Measurements from ENCODE around the gene GSTM3. TPM values are rescaled to one million over a fixed set of nuclear protein-coding genes. Genes with fewer than 3 reads are reported as not detected.

GSTM3 gene
- total and polyA plus RNA-seq, 9 of the 15 experiments (the other 6 are each of a cell fraction or from before 2014, with no cell fraction given): 3.9 to 24.5 (median 9.4) TPM

GRCh38 chr1:109726728-109727373, 14.0 kb downstream of the GSTM3 start:
- Histone ChIP-seq H4K20me1 (replicated peaks; ENCODE audit: control insufficient read depth, insufficient read depth, low read length) (no peaks in the 10 kb centered on the region), H2AFZ (ENCODE audit: low read depth, low read length) (no peak overlapping the region), H3K27me3 (ENCODE audit: control insufficient read depth in 2 of 2, insufficient read depth in 2 of 2, low read length in 2 of 2) (peaks cover 0 to 6% of the 10 kb centered on the region in 2 experiments; a peak in 1 of 5 replicates), H3K4me2 (ENCODE audit: insufficient read depth, low read length) (no peak overlapping the region), H3K9ac (ENCODE audit: insufficient read depth in 1 of 2, low read depth in 2 of 2, low read length in 2 of 2) (no peak overlapping the region), H3K4me3 (no peak overlapping the region), H3K79me2 (ENCODE audit: control insufficient read depth, insufficient read depth, low read length) (no peaks in the 10 kb centered on the region), H3K4me1 (replicated peaks in 1 of 2; ENCODE audit: control insufficient read depth in 2 of 2, insufficient read depth in 2 of 2, low read length in 2 of 2) (peaks cover 0 to 10% of the 10 kb centered on the region in 2 experiments; a peak in 3 of 5 replicates), H3K9me1 (ENCODE audit: control insufficient read depth, insufficient read depth, low read length) (no peaks in the 10 kb centered on the region), H3K27ac (ENCODE audit: extremely low read depth, low read depth, low read length) (no peak overlapping the region), H3K36me3 (ENCODE audit: control insufficient read depth, insufficient read depth, low read length) (no peaks in the 10 kb centered on the region), H3K9me3 (replicated peaks; ENCODE audit: control insufficient read depth, insufficient read depth, low read depth, low read length) (peaks cover 11% of the 10 kb centered on the region)
- POLR2A ChIA-PET: interaction anchor here (0.6 kb wide), 1 partner anchor 44 kb away, joined by 4 read pairs; no protein-coding TSS in a partner anchor
- no TSS peak for BruUV-seq (replicated peaks)
- ATAC-seq: no peak
- FAIRE-seq: no peak
- DNase-seq (ENCODE audit: extremely low read depth in 1 of 4, low spot score in 3 of 4): no peak
- CTCF ChIA-PET (ENCODE audit: low intra/inter-chr PET ratio): no interaction called here
- intact Hi-C loops (cut with micrococcal nuclease) (no loop called here), in situ Hi-C loops (cut with MboI) (no loop called here)
- no peak for TF ChIP-seq CBFA2T3 (IDR thresholded peaks at IDR 0.05)
- TF ChIP-seq ZNF134 (CRISPR knock-in tag; conservative IDR thresholded peaks at IDR 0.05): no peak
- TF ChIP-seq NCOA1 (IDR thresholded peaks at IDR 0.05; ENCODE audit: low read depth): no peak
- 65% methylated on average over 12 of the region's 12 CpGs for WGBS (ENCODE audit: insufficient coverage, low coverage, missing lambda C conversion rate)

DNA sequence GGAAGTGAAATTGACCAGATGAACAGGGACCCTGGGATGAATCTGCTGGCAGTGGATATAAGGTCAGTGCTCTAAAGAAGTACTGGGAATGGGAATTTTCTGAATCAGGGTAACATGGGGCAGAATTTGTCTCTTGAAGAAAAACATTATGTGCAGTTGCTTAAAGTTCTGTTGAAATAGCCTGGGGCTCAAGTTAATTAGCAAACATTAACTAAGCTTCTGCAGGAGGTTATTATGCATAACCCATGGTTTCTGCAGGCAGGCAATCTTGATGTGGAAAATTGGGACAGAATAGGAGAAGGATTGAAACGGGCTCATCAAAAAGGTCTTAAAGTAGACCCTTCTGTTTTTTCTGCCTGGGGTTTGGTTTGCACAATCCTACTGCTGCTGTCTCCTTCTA, 14.8 kb downstream of the GSTM3 start:
- no peaks in the 10 kb centered on the region for H3K9me1 ChIP-seq (ENCODE audit: control insufficient read depth, insufficient read depth, low read length)
- no peak for TF ChIP-seq HDAC6 (IDR thresholded peaks at IDR 0.05; ENCODE audit: low read depth, low read length)
- TF ChIP-seq TBL1XR1 (IDR thresholded peaks at IDR 0.05; ENCODE audit: low read length in 2 of 2): 0 out of 4 replicates have a peak, but pooled peaks of 1 of the 2 experiments have one; percentile 1
- 0 out of 2 replicates have a peak, but pooled peaks have one; percentile 15 for TF ChIP-seq ZNF507 (tag; conservative IDR thresholded peaks at IDR 0.05)
- TF ChIP-seq IFI16 (CRISPR knock-in tag; IDR thresholded peaks at IDR 0.05): no peak
- TF ChIP-seq POLR2AphosphoS2 (IDR thresholded peaks at IDR 0.05; ENCODE audit: low read length): no peak
- TF ChIP-seq, protein P1, sequence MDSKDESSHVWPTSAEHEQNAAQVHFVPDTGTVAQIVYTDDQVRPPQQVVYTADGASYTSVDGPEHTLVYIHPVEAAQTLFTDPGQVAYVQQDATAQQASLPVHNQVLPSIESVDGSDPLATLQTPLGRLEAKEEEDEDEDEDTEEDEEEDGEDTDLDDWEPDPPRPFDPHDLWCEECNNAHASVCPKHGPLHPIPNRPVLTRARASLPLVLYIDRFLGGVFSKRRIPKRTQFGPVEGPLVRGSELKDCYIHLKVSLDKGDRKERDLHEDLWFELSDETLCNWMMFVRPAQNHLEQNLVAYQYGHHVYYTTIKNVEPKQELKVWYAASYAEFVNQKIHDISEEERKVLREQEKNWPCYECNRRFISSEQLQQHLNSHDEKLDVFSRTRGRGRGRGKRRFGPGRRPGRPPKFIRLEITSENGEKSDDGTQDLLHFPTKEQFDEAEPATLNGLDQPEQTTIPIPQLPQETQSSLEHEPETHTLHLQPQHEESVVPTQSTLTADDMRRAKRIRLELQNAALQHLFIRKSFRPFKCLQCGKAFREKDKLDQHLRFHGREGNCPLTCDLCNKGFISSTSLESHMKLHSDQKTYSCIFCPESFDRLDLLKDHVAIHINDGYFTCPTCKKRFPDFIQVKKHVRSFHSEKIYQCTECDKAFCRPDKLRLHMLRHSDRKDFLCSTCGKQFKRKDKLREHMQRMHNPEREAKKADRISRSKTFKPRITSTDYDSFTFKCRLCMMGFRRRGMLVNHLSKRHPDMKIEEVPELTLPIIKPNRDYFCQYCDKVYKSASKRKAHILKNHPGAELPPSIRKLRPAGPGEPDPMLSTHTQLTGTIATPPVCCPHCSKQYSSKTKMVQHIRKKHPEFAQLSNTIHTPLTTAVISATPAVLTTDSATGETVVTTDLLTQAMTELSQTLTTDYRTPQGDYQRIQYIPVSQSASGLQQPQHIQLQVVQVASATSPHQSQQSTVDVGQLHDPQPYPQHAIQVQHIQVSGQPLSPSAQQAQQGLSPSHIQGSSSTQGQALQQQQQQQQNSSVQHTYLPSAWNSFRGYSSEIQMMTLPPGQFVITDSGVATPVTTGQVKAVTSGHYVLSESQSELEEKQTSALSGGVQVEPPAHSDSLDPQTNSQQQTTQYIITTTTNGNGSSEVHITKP (IDR thresholded peaks at IDR 0.05; ENCODE audit: partially characterized antibody): no peak
- no peak for TF ChIP-seq CAMTA2 (CRISPR knock-in tag; conservative IDR thresholded peaks at IDR 0.05)
- H3K4me1 ChIP-seq (replicated peaks in 1 of 2; ENCODE audit: control insufficient read depth in 2 of 2, insufficient read depth in 2 of 2, low read length in 2 of 2): peaks cover 0 to 12% of the 10 kb centered on the region in 2 experiments; a peak in 3 of 5 replicates
- BruUV-seq (replicated peaks): no TSS peak
- DNase-seq (ENCODE audit: extremely low read depth in 1 of 4, low spot score in 3 of 4) (no peak), FAIRE-seq (no peak), ATAC-seq (no peak)
- H4K20me1 ChIP-seq (replicated peaks; ENCODE audit: control insufficient read depth, insufficient read depth, low read length): no peaks in the 10 kb centered on the region
- H3K27me3 ChIP-seq (ENCODE audit: control insufficient read depth in 2 of 2, insufficient read depth in 2 of 2, low read length in 2 of 2): peaks cover 0 to 3% of the 10 kb centered on the region in 2 experiments; a peak in 1 of 5 replicates
- ChIA-PET CTCF (ENCODE audit: low intra/inter-chr PET ratio) (no interaction called here), POLR2A (interaction anchor here (1.1 to 1.2 kb wide), 2 partner anchors 8 to 192 kb away, joined by 3 read pairs; no protein-coding TSS in a partner anchor)
- intact Hi-C loops (cut with micrococcal nuclease) (no loop called here), in situ Hi-C loops (cut with MboI) (no loop called here)
- no peak overlapping the region for H3K4me3 ChIP-seq
- no peaks in the 10 kb centered on the region for H3K36me3 ChIP-seq (ENCODE audit: control insufficient read depth, insufficient read depth, low read length)
- no peaks in the 10 kb centered on the region for H3K79me2 ChIP-seq (ENCODE audit: control insufficient read depth, insufficient read depth, low read length)
- H3K9me3 ChIP-seq (replicated peaks; ENCODE audit: control insufficient read depth, insufficient read depth, low read depth, low read length): peaks cover 11% of the 10 kb centered on the region
- peak overlapping the region; percentile 48; the same call in 1 of the 2 replicates for H3K4me2 ChIP-seq (ENCODE audit: insufficient read depth, low read length)
- 0 out of 2 replicates have a peak overlapping the region, but pooled peaks have one; percentile 22 for H2AFZ ChIP-seq (ENCODE audit: low read depth, low read length)
- no peak overlapping the region for H3K9ac ChIP-seq (ENCODE audit: insufficient read depth in 1 of 2, low read depth in 2 of 2, low read length in 2 of 2)
- no peak overlapping the region; the same call in 2 of the 3 replicates for H3K27ac ChIP-seq (ENCODE audit: extremely low read depth, low read depth, low read length)
- 43% methylated on average over 1 of the region's 1 CpG for WGBS (ENCODE audit: insufficient coverage, low coverage, missing lambda C conversion rate)
